ENCODE results near the gene SLC16A3.

Gene SLC16A3

DNA sequence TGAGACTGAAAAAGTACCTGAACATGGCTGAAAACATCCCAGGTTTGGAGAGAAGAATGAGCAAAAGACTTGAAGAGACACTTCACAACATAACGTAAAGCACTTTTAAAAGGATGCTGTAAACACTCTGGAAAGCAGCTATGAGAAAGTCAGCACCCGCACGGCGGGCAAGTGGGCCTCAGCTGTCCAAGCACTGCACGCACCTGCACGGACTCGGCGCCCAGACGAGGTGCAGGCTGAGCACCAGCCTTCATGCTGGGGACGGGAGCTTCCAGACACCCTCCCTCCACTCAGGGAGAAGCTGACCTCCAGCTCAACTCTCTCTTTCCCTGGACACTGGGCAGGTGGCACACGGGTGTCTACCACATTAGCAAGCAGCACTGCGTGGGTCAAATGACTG lies 29.3 kb upstream of the SLC16A3 start:
- no peak for TF ChIP-seq CTCF (conservative IDR thresholded peaks at IDR 0.05; ENCODE audit: low read length)
- H3K4me3 ChIP-seq (ENCODE audit: low read length): no peak overlapping the region
- DNase-seq (ENCODE audit: low read depth): no peak

DNA sequence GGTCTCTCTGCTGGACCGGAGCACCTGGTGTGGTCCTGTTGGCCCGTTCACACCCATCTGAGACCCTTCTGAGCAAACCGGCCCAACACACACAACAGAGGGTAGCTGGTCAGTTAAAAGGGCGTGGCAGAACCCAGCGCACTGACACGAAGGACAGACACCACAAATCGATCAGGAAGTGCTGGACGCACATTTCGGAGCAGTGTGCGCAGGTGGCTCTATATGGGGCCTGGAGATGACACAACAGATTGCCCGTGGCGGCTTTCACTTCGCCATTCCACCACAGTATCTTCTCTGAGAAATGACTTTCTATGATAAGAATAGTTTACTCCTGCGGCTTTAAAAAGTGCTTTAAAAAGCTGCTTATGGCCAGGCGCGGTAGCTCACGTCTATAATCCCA lies 28.7 kb upstream of the SLC16A3 start:
- no peak for TF ChIP-seq CTCF (conservative IDR thresholded peaks at IDR 0.05; ENCODE audit: low read length)
- no peak overlapping the region for H3K4me3 ChIP-seq (ENCODE audit: low read length)
- DNase-seq (ENCODE audit: low read depth): no peak

DNA sequence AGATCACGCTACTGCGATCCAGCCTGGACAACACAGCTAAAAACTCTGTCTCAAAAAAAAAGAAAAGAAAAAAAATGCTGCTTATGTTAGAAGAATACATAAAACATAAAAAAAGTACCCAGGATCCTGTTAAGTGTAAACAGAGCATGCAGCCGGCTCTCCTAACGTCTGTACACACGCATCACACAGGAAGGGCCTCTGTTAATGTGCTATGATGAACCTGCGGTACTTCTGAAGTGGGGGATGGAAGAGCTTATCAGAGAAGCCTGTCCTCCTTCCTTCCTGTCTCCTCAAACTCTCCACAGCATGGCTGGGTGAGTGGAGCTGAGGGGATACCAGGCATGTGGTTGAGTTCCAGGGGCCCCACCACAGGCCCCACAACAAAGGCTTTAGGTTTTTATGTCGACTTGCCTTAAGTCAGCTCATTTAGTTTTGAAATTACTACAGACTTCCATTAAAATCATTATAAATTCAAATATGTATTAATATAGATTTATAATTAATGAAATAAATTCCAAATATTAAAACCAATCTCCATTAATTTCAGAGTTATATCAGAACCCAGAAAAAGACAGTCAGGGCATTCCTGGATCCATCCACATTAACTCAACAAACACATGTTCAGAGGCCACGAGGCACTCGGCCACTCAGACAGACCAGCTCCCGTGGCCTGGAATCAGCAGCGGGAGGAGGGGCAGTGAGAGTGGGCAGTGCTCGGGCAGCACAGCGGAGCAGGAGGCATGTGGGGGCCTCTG lies 27.9 kb upstream of the SLC16A3 start:
- TF ChIP-seq CTCF (conservative IDR thresholded peaks at IDR 0.05; ENCODE audit: low read length): no peak
- no peak overlapping the region for H3K4me3 ChIP-seq (ENCODE audit: low read length)
- DNase-seq (ENCODE audit: low read depth): no peak

DNA sequence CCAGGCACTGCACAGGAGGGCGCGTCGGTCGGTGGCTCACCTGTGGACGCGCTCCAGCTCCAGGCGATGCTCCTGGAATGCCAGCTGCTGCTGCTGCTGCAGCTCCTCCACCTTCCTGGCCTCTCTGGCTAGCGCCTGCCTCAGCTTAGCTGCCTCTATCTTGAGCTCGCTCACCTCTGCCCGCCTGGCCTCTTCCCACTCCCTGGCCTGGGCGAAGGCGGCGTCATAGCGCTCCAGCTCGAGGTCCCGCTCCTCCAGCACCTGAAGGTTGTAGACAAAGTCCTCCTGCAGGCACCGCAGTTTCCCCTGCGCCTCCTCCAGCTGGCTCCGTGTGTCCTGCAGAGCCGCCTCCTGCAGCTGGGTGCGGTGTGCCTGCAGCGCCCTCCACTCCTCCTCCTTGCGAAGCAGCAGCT lies 27.3 kb upstream of the SLC16A3 start:
- TF ChIP-seq CTCF (conservative IDR thresholded peaks at IDR 0.05; ENCODE audit: low read length): no peak
- H3K4me3 ChIP-seq (ENCODE audit: low read length): no peak overlapping the region
- DNase-seq (ENCODE audit: low read depth): no peak

GRCh38 chr17:82202981-82203380 lies 25.9 kb upstream of the SLC16A3 start:
- DNase-seq (ENCODE audit: low read depth): no peak
- TF ChIP-seq CTCF (conservative IDR thresholded peaks at IDR 0.05; ENCODE audit: low read length): no peak
- no peak overlapping the region for H3K4me3 ChIP-seq (ENCODE audit: low read length)

DNA sequence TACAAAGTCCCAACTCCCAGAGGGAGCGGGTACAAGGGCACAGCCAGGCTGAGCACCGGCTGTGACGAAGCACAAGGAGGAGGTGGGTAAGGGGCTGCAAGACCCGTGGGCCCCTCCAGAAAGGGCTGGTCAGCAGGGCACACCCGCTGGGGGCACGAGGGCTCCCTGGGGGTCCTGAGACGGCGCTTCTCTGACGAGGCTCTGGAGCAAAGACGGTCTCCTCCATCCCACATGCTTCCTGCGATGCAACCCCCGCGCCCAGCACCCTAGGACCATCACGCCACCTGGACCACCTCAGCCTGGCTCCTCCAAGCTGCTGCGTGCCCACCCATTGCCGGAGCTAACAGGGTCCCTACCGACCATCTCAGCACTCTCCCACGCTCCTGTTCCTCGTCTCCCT lies 24.9 kb upstream of the SLC16A3 start:
- DNase-seq (ENCODE audit: low read depth): no peak
- no peak overlapping the region for H3K4me3 ChIP-seq (ENCODE audit: low read length)
- no peak for TF ChIP-seq CTCF (conservative IDR thresholded peaks at IDR 0.05; ENCODE audit: low read length)

Measured in AG10803 (cell line).